H1 (cell line): Measurements from ENCODE around the gene MBNL1. TPM values are rescaled to one million over a fixed set of nuclear protein-coding genes. Genes with fewer than 3 reads are reported as not detected.

ENCODE experiments used
- CTCF ChIA-PET: fragments of 300-600 bp; sonication (Branson Sonifier 250); formaldehyde crosslinking; loops from one replicate; lab custom pipeline; 2021; ENCODE audit not compliant: partially characterized antibody; lab: Charles Lee
- POLR2A ChIA-PET: fragments of 300-600 bp; sonication (Branson Sonifier 250); formaldehyde crosslinking; loops from one replicate; lab custom pipeline; 2021; ENCODE audit warnings: inconsistent platforms; ENCODE audit not compliant: partially characterized antibody; lab: Charles Lee
- DNase-seq, 2 experiments: peaks; one replicate each; pipeline versions ENCODE4 v3.0.0 to v3.0.0-alpha.2; 2010 to 2022; ENCODE audit warnings: low spot score in 2 of 2, low read depth in 1 of 2, mixed read lengths in 1 of 2
- FAIRE-seq: peaks from 2 replicates; lab custom pipeline; 2011; peaks lifted over from hg19 to GRCh38; lab: Jason Lieb, UNC
- H2AFZ ChIP-seq: 2 replicates; pipeline ENCODE4 v1.8.1; 2012; ENCODE audit warnings: low read length, inconsistent platforms
- H2AK5ac ChIP-seq: 2 replicates; pipeline ENCODE4 v1.6.1; 2013; ENCODE audit warnings: low read depth, low read length
- H2BK120ac ChIP-seq: replicated peaks from 2 replicates; pipeline ENCODE3; 2013; ENCODE audit warnings: low read depth, low read length, inconsistent platforms
- H2BK12ac ChIP-seq: 2 replicates; pipeline ENCODE4 v1.6.1; 2013; ENCODE audit warnings: low read depth, low read length
- H2BK15ac ChIP-seq: 2 replicates; pipeline ENCODE4 v1.6.1; 2013; ENCODE audit warnings: low read length
- H2BK20ac ChIP-seq: 2 replicates; pipeline ENCODE4 v1.6.1; 2013; ENCODE audit warnings: low read length
- H2BK5ac ChIP-seq: 2 replicates; pipeline ENCODE4 v1.6.1; 2013; ENCODE audit warnings: low read depth, low read length
- H3K14ac ChIP-seq: 2 replicates; pipeline ENCODE4 v1.6.1; 2013; ENCODE audit warnings: inconsistent platforms; ENCODE audit not compliant: insufficient read length
- H3K18ac ChIP-seq: 2 replicates; pipeline ENCODE4 v1.6.1; 2013; ENCODE audit warnings: low read length; ENCODE audit errors: extremely low read depth
- H3K23ac ChIP-seq: 2 replicates; pipeline ENCODE4 v1.6.1; 2013; ENCODE audit warnings: inconsistent platforms; ENCODE audit not compliant: insufficient read length
- H3K23me2 ChIP-seq: 2 replicates; pipeline ENCODE4 v1.6.1; 2013; ENCODE audit warnings: low read depth, low read length
- H3K27ac ChIP-seq: 2 replicates; pipeline ENCODE4 v1.6.1; 2011; ENCODE audit warnings: low read depth, low read length, inconsistent platforms
- H3K27me3 ChIP-seq, 4 experiments: replicated peaks in 1 of 4; 1 replicate in 1 of 4; 2 replicates in 3 of 4; pipeline versions ENCODE4 v1.6.1 to v1.8.1; 2011 to 2013; ENCODE audit warnings: low read length in 3 of 4, mild to moderate bottlenecking in 3 of 4, inconsistent platforms in 2 of 4, mixed read lengths in 2 of 4, moderate library complexity in 1 of 4; ENCODE audit not compliant: control insufficient read depth in 3 of 4, insufficient read depth in 3 of 4; ENCODE audit errors: extremely low read depth in 1 of 4
- H3K36me3 ChIP-seq, 4 experiments: 2 replicates each; pipeline versions ENCODE4 v1.6.1 to v1.8.1; 2011 to 2013; ENCODE audit warnings: mild to moderate bottlenecking in 4 of 4, low read length in 3 of 4, moderate library complexity in 2 of 4, control low read depth in 1 of 4, inconsistent platforms in 1 of 4; ENCODE audit not compliant: insufficient read depth in 4 of 4, control insufficient read depth in 2 of 4
- H3K4ac ChIP-seq: replicated peaks from 2 replicates; pipeline ENCODE3; 2013; ENCODE audit warnings: low read length, low read depth, mixed read lengths, inconsistent platforms; ENCODE audit not compliant: insufficient read length
- H3K4me1 ChIP-seq, 4 experiments: replicated peaks in 1 of 4; 1 replicate in 1 of 4; 2 replicates in 3 of 4; pipeline versions ENCODE4 v1.6.1 to v1.8.1; 2011 to 2013; ENCODE audit warnings: low read length in 3 of 4, inconsistent platforms in 2 of 4, mixed read lengths in 1 of 4; ENCODE audit not compliant: insufficient read depth in 4 of 4, control insufficient read depth in 3 of 4
- H3K4me2 ChIP-seq, 2 experiments: 2 replicates each; pipeline versions ENCODE4 v1.6.1 to v1.8.1; 2011 to 2013; ENCODE audit warnings: low read depth in 2 of 2, low read length in 2 of 2, control low read depth in 1 of 2, inconsistent platforms in 1 of 2, mild to moderate bottlenecking in 1 of 2; ENCODE audit not compliant: insufficient read depth in 1 of 2
- H3K4me3 ChIP-seq, 4 experiments: fragments of 200-600, 300-600 bp in 1 of 4; sonication (generic), shearing (Covaris generic), sonication (Bioruptor Twin) in 1 of 4; 2 replicates each; pipeline versions ENCODE4 v1.5.1 to v1.8.1; 2011 to 2016; ENCODE audit warnings: low read length in 4 of 4, low read depth in 3 of 4, control low read depth in 2 of 4, inconsistent platforms in 2 of 4, mild to moderate bottlenecking in 2 of 4, mixed read lengths in 1 of 4, moderate library complexity in 1 of 4; ENCODE audit not compliant: insufficient read depth in 2 of 4; ENCODE audit errors: extremely low read depth in 1 of 4
- H3K56ac ChIP-seq: replicated peaks from 2 replicates; pipeline ENCODE3; 2013; ENCODE audit warnings: low read depth, mild to moderate bottlenecking, mixed read lengths, low read length, inconsistent platforms; ENCODE audit not compliant: insufficient read length
- H3K79me1 ChIP-seq: 2 replicates; pipeline ENCODE4 v1.6.1; 2013; ENCODE audit warnings: low read depth, low read length, control low read depth
- H3K79me2 ChIP-seq, 2 experiments: 2 replicates each; pipeline versions ENCODE4 v1.6.1 to v1.8.1; 2012 to 2013; ENCODE audit warnings: low read length in 2 of 2, mild to moderate bottlenecking in 2 of 2, inconsistent platforms in 1 of 2; ENCODE audit not compliant: insufficient read depth in 2 of 2, control insufficient read depth in 1 of 2
- H3K9ac ChIP-seq, 4 experiments: replicated peaks in 1 of 4; 1 replicate in 1 of 4; 2 replicates in 3 of 4; pipeline versions ENCODE4 v1.6.1 to v1.8.1; 2011 to 2013; ENCODE audit warnings: low read depth in 3 of 4, low read length in 3 of 4, control low read depth in 2 of 4, mild to moderate bottlenecking in 2 of 4, moderate library complexity in 2 of 4, inconsistent platforms in 1 of 4; ENCODE audit errors: extremely low read depth in 1 of 4
- H3K9me3 ChIP-seq, 2 experiments: 2 replicates each; pipeline versions ENCODE4 v1.6.1 to v1.8.1; 2012 to 2013; ENCODE audit warnings: mild to moderate bottlenecking in 2 of 2, moderate library complexity in 2 of 2, control low read depth in 1 of 2, inconsistent platforms in 1 of 2, low read depth in 1 of 2, low read length in 1 of 2, mixed read lengths in 1 of 2; ENCODE audit not compliant: insufficient read depth in 2 of 2
- H4K20me1 ChIP-seq, 2 experiments: replicated peaks in 1 of 2; 2 replicates each; pipeline versions ENCODE3 to v1.8.1; 2011 to 2013; ENCODE audit warnings: inconsistent platforms in 2 of 2, low read length in 2 of 2, mild to moderate bottlenecking in 1 of 2; ENCODE audit not compliant: insufficient read depth in 2 of 2, control insufficient read depth in 1 of 2
- H4K5ac ChIP-seq: 2 replicates; pipeline ENCODE4 v1.6.1; 2013; ENCODE audit warnings: low read length, low read depth, mixed read lengths, inconsistent platforms; ENCODE audit not compliant: insufficient read length
- H4K8ac ChIP-seq: 2 replicates; pipeline ENCODE4 v1.8.0; 2013; ENCODE audit warnings: mild to moderate bottlenecking, moderate library complexity, low read length, inconsistent platforms; ENCODE audit not compliant: insufficient read depth; ENCODE audit errors: extremely low read depth
- H4K91ac ChIP-seq: replicated peaks from 2 replicates; pipeline ENCODE3; 2013; ENCODE audit warnings: low read length, mixed read lengths, inconsistent platforms; ENCODE audit not compliant: insufficient read length
- BCL11A ChIP-seq, 2 experiments: IDR thresholded peaks; one replicate each; pipeline ENCODE4 v1.6.1; 2011; ENCODE audit warnings: low read depth in 2 of 2, low read length in 2 of 2, mild to moderate bottlenecking in 2 of 2
- CBX5 ChIP-seq: fragments of 300-800, 300-1000 bp; sonication (generic); IDR thresholded peaks from 2 replicates; pipeline ENCODE4 v1.7.1; 2016; ENCODE audit warnings: antibody characterized with exemption, low read length, low read depth
- GTF2F1 ChIP-seq: IDR thresholded peaks from 2 replicates; pipeline ENCODE4 v1.6.1; 2012; ENCODE audit warnings: low read depth, low read length, improper control_type of control experiment, borderline replicate concordance
- HDAC2 ChIP-seq, 2 experiments: fragments of 300-600 bp in 1 of 2; sonication (generic) in 1 of 2; IDR thresholded peaks; 2 replicates each; pipeline ENCODE4 v1.6.1; 2011 to 2012; ENCODE audit warnings: low read depth in 2 of 2, low read length in 2 of 2, mild to moderate bottlenecking in 2 of 2, moderate library complexity in 2 of 2, borderline replicate concordance in 1 of 2, inconsistent platforms in 1 of 2
- KDM1A ChIP-seq: fragments of 200-600, 300-600 bp; sonication (generic); IDR thresholded peaks from 2 replicates; pipeline ENCODE4 v1.7.1; 2016; ENCODE audit warnings: mild to moderate bottlenecking, low read length, borderline replicate concordance
- NRF1 ChIP-seq: IDR thresholded peaks from 2 replicates; pipeline ENCODE4 v1.6.1; 2011; ENCODE audit warnings: mild to moderate bottlenecking, low read depth, low read length, improper control_type of control experiment
- RFX5 ChIP-seq: IDR thresholded peaks from 2 replicates; pipeline ENCODE4 v1.6.1; 2011; ENCODE audit warnings: low read depth, low read length, improper control_type of control experiment, borderline replicate concordance
- TBP ChIP-seq: IDR thresholded peaks from 2 replicates; pipeline ENCODE4 v1.6.1; 2011; ENCODE audit warnings: low read depth, low read length, improper control_type of control experiment
- TCF12 ChIP-seq: IDR thresholded peaks from 2 replicates; pipeline ENCODE4 v1.6.1; 2011; ENCODE audit warnings: low read depth, mild to moderate bottlenecking, low read length
- YY1 ChIP-seq: IDR thresholded peaks from 2 replicates; pipeline ENCODE4 v1.6.1; 2011; ENCODE audit warnings: low read depth, mild to moderate bottlenecking, low read length
- ZNF274 ChIP-seq: IDR thresholded peaks from 2 replicates; pipeline ENCODE4 v1.7.0; 2012; ENCODE audit warnings: low read length, borderline replicate concordance; ENCODE audit errors: extremely low read depth
- WGBS, 2 experiments: shearing (Covaris generic) in 1 of 2; methylation state at CpG; one replicate each; pipeline versions ENCODE4 v1.1.6 to v1.1.7; 2013 to 2015; ENCODE audit warnings: low lambda C conversion rate in 2 of 2, mixed read lengths in 2 of 2, inconsistent platforms in 1 of 2, low coverage in 1 of 2, missing lambda C conversion rate in 1 of 2; ENCODE audit not compliant: insufficient replicate concordance in 2 of 2, insufficient coverage in 1 of 2, insufficient read length in 1 of 2; ENCODE audit errors: extremely low coverage in 1 of 2, missing lambda C conversion rate in 1 of 2; 5-methylcytosine and 5-hydroxymethylcytosine counted together
- polyA plus RNA-seq, 7 experiments: library from polyadenylated mRNA; depleted of rRNA in 3 of 7; stranded (reverse) in 5 of 7; unstranded in 2 of 7; fragments of >200 nt in 5 of 7; fragments of 200-250 nt in 2 of 7; gene quantifications; 1 replicate in 5 of 7; 2 replicates in 1 of 7; 4 replicates in 1 of 7; pipeline versions ENCODE4 v1.2.1 to v1.2.3, GENCODE V29; 2011 to 2013; ENCODE audit warnings: missing spikeins in 2 of 7, mixed read lengths in 2 of 7
- total RNA-seq: library from RNA; stranded (reverse); fragmentation: NEBNext Ultra II Directional; extraction: Animal tissue kit (Norgen Biotek cat#: 25700); gene quantifications from 2 replicates; pipeline ENCODE4 v1.2.1, GENCODE V29; 2021
- TF ChIP-seq, protein P1 (sequence below): IDR thresholded peaks from 2 replicates; pipeline ENCODE4 v1.6.1; 2012; ENCODE audit warnings: low read length, inconsistent platforms

The MBNL1 gene
- total and polyA plus RNA-seq, 2 of the 8 experiments (the other 6 are each of a cell fraction or from before 2014, with no cell fraction given) = 5.0 to 16.4 TPM

GRCh38 chr3:152272771-152273242 is 4.1 kb downstream of the MBNL1 start:
- no peak for FAIRE-seq
- Histone ChIP-seq H4K91ac (no peak overlapping the region), H3K27me3 (peaks cover 0 to 4% (median 0%) of the 10 kb centered on the region in 4 experiments; a peak in 3 of 7 replicates)
- no peak for TF ChIP-seq TCF12
- TF ChIP-seq BCL11A (IDR thresholded peaks at IDR 0.05; ENCODE audit: low read depth in 2 of 2, low read length in 2 of 2) = no peak
- TF ChIP-seq RFX5 = no peak
- TF ChIP-seq ZNF274 = no peak
- TF ChIP-seq HDAC2 (IDR thresholded peaks at IDR 0.05; ENCODE audit: borderline replicate concordance in 1 of 2, low read depth in 2 of 2, low read length in 2 of 2) = no peak
- no peak for TF ChIP-seq NRF1
- TF ChIP-seq GTF2F1 = no peak
- TF ChIP-seq, protein P1, sequence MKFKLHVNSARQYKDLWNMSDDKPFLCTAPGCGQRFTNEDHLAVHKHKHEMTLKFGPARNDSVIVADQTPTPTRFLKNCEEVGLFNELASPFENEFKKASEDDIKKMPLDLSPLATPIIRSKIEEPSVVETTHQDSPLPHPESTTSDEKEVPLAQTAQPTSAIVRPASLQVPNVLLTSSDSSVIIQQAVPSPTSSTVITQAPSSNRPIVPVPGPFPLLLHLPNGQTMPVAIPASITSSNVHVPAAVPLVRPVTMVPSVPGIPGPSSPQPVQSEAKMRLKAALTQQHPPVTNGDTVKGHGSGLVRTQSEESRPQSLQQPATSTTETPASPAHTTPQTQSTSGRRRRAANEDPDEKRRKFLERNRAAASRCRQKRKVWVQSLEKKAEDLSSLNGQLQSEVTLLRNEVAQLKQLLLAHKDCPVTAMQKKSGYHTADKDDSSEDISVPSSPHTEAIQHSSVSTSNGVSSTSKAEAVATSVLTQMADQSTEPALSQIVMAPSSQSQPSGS = no peak
- TF ChIP-seq TBP = no peak
- TF ChIP-seq CBX5 = no peak
- no peak for TF ChIP-seq YY1
- no peak for TF ChIP-seq KDM1A

More at GRCh38 chr3:152272771-152273242, 4.1 kb downstream of the MBNL1 start:
- 84% methylated on average over 3 of the region's 3 CpGs; no CpG with 5 or more reads in 1 of the 2 experiments for WGBS, 2 experiments
- no peaks in the 10 kb centered on the region for H4K20me1 ChIP-seq
- H2AK5ac ChIP-seq = no peak overlapping the region
- H2BK15ac ChIP-seq = no peak overlapping the region
- no peaks in the 10 kb centered on the region; the same call in 1 of the 2 replicates for H3K79me1 ChIP-seq
- H2AFZ ChIP-seq = no peak overlapping the region
- no peak overlapping the region for H3K9ac ChIP-seq
- no peak overlapping the region for H3K23ac ChIP-seq
- H3K56ac ChIP-seq = no peak overlapping the region
- no peaks in the 10 kb centered on the region for H3K9me3 ChIP-seq
- H3K4ac ChIP-seq = no peak overlapping the region
- no peak overlapping the region for H3K4me2 ChIP-seq
- no peak overlapping the region for H2BK12ac ChIP-seq
- H4K8ac ChIP-seq = no peak overlapping the region
- H3K14ac ChIP-seq = no peak overlapping the region
- ChIA-PET CTCF (interaction anchor here (0.6 to 1.0 kb wide), 5 partner anchors 11 to 118 kb away, joined by 3 to 7 read pairs (median 3); no protein-coding TSS in a partner anchor), POLR2A (no interaction called here)
- H3K4me1 ChIP-seq = peaks cover 0 to 4% (median 2%) of the 10 kb centered on the region in 4 experiments; a peak in 3 of 7 replicates
- H2BK20ac ChIP-seq = no peak overlapping the region
- H3K36me3 ChIP-seq = no peaks in the 10 kb centered on the region
- no peak overlapping the region for H3K27ac ChIP-seq
- peaks cover 0 to 78% of the 10 kb centered on the region in 2 experiments; a peak in 2 of 4 replicates for H3K79me2 ChIP-seq
- no peak overlapping the region for H3K4me3 ChIP-seq
- no peak overlapping the region for H3K18ac ChIP-seq
- DNase-seq = no peak
- H4K5ac ChIP-seq = no peak overlapping the region
- no peaks in the 10 kb centered on the region; the same call in 1 of the 2 replicates for H3K23me2 ChIP-seq
- H2BK5ac ChIP-seq = no peak overlapping the region
- no peak overlapping the region for H2BK120ac ChIP-seq
